ENCODE measurements around the gene SEMA4G.

Gene SEMA4G

DNA sequence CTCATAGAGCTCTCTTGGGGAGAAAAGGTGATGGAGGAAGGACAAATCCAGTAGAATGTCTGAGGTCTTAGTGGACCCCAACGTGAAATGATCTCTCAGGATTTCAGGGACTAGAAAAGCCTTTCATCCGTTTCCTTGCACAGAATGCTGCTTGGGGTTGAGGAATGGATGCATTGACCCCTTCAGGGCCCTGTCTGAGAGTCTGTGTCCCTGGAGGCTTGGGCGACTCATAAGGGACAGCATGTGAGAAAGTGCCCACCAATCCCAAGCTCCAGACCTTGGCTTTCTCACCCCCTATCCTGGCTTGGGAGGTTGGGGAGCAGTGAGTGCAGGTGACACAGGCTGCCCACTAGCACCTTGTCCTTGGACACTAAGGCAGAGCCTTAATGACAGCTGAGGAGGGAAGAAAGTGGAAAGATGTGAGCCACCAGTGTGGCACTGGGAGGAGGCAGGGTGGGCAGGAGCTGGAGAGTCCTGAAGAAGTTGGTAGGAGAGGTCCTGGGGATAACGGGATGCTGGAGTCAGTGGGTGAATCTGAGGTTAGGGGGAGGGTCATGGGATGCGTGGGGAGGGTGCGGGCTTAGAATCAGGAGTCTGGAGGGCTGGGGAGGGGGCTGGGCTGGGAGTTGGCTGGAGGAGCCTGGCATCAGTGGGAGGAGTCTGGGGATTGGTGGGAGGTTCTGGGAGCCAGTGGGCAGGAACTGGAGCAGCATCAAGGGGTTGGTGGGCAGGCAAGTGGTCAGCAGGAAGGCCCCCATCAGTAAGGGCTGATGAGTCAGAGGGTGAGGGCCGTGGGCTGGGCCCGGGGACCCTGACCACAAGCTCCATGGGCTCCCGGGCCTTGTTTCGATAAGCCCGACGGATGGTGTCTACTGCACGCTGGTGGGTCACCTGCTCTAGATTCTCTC is 38.9 kb downstream of the SEMA4G start:
- no peak for DNase-seq

DNA sequence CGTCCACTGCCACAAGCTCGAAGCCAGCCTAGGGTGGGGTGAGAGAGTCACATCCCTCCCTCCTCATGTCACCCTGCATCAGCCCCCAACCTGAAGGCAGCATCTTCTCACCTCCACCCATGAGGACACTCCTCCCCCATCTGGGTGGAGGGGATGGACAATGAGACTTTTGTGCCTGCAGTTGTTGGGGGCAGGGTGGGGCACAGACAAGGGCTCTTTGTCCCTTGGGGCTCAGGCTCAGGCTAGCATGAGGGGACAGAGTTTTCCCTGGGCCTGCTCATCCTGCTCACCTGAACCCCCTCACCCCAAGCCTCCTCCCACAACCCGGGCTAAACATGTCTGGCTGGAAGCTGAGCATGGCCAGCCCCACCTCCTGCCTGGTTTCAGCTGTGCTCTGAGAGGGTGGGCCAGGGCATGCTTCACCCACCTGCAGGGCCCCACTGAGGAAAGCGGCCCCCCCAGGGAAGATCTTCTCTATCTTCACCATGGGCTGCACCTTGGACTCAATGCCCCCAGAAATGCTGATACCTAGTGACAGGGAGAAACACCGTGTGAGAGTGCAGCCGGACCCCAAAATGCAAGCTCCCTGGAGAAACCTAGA is 39.6 kb downstream of the SEMA4G start:
- no peak for DNase-seq

DNA sequence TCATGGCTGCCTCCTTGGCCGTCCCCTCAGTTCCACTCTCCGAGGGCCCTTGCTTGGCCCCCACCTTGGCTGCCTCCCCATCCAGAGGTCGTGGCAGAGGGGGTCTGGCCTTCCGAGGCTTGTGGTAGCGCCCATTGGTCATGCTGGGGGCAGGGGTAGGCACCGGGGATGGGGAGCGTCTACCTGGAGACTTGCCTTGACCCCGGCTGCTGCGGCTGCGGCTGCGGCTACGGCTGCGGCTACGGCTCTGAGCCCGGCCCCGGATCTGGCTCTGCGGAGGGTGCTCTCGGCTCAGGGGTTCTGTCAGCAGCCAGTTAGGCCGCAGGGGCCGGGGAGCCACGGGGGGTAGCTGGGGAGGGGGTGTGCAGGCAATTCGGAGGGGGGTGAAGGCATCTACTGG is 41.0 kb downstream of the SEMA4G start:
- no peak for DNase-seq

DNA sequence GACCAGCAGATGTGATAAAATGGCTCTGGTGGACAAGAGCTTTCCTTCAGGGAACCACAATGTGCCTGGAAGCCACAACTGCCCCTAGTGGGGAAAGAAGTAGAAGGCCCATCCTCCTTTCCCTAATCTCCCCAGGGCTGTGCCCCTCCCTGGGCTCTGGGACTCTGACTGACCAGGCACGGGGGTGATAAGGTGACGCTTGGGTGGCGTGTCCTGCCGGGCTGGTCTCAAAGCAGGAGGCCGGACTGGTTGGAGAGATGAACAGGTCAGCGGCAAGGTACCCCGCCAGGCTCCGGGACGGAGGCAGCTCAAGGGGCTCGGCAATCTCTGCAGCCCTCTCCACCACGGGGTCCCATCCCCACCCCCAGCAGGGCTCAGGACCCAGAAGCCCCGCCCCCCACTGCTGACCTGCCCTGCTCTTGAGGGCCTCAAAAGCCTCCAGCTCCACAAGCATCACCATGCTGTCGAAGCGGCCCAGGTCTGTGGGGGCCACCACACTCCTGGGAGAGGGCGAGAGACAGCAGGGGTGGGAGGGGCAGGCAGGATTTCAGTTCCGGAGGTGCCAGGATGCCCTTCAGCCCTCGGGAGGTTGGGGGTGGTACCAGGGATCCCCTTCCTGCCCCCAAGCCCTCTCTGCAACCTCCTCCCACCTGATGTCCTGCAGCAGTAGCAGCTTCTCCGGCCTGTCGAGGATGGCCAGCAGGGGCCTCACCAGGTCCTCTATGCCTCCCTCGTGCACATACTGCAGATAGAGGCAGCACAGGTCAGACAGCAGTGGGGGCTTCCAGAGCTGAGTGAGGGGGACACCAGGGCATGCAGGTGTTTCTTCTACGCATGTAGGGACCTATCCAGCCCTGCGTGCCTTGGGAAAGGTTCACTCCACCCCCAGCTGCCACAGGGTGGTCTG is 42.5 kb downstream of the SEMA4G start:
- peak; percentile 62 for DNase-seq

DNA sequence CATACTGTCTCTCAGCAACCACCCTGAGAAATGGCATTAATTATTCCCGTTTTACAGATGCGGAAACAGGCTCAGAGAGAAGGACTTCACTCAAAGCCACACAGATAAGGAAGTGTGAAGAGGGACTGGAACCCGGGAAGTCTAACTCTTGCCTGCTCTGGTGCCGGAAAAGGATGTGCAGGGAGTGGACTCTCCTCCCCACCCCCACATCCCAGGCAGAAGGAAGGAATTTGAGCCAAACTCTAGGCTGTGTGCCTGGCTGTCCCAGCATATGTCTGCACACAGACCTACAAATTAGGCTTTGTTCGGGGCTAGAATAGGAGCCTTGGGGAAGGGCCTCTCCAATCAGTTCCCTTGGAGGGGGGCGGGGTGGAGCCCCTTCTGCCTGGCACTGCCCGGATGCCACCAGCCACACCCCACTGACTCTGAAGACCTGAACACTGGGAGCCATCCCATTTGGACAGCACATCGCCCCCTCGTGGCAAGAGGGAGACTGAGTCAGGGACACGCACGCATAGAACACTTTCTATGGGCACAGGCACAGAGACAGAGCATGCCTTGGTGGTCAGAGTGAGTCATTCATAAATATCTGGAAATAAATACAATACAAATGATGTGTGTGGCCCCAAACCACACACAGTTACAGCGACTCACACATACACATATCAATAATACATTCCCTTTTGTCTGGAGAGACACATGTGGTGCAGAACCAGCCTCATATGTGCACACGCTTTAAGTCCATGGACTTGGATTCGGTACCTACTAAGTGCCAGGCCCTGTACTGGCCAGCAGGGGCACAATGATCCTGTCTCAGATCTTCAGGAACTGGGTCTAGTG is 43.4 kb downstream of the SEMA4G start:
- DNase-seq: peak; percentile 97

DNA sequence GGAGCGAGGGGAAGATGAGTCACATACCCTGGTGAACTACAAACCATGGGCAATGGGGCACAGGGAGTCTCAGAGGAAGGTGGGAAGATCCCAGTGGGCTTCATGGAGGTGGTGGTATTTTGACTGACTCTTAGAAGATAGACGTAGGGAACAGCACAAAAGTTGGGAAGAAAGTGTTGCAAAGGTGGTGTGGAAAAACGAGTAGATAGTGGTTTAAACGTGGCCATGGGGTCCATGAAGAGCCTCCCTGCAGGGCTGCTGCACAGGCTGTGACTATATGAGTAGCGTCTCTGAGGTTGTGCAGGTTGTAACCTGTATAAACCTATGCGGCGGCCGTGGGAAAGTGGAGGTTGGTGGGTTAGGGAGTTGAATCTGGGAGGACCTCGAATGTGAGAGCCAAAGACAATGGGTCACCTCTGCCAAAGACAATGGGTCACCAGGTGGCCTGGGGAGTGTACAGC is 44.1 kb downstream of the SEMA4G start:
- no peak for DNase-seq

DNA sequence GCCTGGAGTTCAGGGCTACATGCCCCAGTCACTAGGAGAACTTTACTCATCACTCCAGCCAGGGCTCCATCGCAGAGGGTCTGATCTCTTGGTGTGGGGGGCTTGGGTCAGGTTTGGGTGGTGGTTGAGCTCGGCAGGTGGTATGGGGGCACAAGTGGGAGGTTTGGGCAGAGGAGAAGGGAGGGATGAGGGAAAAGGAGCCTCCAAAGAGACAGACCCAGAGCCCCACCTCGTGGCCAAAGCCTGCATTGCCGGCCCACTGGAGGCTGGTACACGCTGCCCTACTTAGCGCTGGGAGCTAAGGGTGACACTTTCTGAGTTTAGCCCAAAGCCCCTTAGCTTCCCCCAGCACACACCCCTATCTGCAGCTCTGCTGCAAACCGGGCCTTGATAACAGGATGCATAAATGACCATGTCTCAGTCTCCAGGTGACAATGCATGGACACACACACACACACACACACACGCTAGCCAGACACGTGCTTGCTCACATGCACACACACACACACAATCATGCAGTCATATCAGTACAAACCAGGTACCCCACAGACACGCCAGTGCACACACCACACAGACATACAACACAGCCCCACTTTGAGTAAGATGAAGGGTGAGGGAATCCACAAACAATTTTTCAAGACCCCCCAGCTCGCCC is 45.1 kb downstream of the SEMA4G start:
- peak; percentile 86 for DNase-seq

DNA sequence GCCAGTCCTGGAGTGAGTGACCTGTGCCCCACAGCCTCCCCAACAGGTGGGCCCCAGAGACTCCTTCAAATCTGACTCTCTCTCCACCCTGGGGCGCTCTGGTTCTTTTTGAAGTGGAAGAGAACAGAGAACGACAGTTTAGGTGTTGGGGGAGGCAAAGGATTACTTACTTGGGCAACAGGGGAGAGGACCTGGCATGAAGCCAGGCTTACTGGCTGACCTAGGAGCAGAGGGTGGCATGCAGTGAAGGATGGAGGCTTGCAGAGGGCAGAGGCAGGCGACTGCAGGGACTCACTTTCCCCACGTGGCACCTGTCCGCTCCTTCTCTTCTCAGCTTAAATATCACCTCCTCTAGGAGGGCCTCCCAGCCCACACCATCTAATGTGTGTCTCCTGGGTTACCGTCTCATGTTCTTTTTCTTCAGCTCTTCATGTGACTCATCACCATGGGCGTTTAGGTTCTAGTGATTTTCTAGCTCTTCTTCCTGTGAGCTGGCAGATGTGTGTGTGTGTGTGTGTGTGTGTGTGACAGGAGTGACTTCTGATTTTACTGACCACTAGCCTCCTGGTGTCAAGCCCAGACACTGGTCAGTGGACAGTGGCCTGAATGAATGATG is 45.8 kb downstream of the SEMA4G start:
- peak; percentile 47 for DNase-seq

DNA sequence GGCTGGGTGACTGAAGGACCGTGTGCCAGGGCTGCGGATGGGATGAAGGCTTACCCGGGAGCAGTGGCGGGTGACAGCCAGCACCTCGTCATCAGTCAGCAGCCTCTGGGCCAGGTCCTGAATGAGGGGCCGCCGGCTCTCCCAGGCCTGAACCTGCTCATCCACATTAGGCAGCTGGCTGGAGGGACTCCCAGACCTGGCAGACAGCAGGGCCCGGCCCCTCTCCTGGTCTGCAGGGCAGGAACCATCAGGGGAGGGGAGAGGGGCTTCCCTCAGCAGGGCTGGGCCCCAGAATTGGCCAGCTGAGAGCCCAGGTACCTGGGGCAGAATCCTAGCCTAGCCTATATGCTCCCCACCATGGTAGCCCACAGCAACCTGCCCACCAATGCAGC is 46.3 kb downstream of the SEMA4G start:
- DNase-seq: no peak

DNA sequence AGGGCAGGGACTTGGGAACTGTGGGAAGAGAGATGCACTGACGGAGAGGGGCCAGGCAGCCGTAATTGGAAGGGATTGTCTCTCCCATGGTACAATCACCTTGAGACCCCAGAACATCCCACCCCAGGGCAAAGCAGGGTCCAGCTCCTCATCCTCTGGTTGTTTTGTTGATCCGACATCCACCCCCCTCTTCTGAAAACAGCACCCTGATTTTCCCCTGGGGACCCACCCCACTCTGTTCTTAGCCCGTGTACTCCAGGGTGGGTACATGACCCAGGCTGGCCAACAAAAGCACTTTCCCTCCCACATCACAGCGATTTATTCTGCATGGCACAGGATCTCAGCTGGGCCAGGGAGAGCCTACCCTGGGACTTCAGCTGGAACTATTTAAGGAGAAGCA is 47.5 kb downstream of the SEMA4G start:
- DNase-seq: no peak

DNA sequence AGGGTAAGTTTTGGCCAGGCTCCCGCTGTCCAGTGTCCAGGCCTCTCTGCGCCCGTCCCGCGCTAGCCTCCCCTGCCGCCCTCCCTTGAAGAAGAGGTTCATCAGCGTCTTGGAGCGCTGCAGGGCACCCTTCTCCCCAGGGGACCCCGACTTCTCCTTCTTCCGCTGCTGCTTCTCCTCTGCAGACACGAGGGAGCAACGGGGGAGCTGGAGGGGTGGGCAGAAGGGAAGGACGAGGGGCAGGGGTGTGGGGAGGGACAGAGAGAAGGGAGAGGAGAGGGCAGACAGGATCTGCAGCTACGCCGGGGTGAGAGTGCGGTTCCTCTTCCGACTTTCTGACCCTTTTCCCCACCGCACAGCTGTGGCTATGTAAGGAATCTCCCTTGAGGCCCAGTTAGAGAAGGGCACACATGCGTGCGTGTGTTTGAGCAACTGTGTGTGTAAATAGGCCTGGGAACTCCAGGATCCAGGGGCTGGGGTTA is 48.9 kb downstream of the SEMA4G start:
- DNase-seq: no peak

DNA sequence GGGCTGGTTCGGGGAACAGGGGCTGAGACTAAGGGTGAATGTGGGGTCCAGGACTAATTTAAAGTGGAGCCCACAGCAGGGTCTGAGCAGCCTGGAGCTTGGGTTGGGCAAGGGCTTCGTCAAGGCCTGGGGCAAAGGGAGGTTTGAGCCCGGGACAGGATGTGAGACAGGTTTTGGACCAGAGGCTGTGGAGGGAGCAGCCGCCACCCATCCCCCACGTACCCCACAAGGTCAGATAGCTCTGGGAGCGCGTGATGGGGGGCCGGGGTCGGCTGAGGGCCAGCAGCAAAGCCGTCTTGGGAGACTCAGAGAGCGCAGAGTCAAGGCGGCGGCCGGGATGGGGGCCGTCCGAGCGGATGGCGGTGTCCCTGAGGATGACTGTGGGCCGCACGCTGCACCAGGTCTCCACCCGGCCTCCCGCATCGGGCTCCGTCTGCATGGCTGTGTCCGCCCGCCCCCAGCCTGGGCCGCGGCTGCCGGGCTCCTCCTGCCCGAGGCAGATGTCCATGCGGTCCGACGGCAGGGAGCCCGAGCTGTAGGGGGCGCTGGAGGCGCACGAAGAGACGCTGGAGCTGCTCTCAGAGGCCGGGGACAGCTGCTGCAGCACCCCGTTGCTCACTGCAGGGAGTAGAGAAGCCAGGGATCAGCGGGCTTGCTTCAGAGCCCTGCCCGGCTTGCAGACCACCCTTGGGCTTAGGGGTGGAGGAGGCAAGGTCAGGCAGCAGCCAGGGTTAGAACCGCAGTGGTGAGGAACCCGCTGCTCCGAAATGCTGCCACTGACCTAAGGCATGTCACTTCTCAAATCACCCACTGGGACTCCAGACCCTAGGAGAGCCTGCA is 49.5 kb downstream of the SEMA4G start:
- peak; percentile 88 for DNase-seq

Data from hematopoietic multipotent progenitor cell treated with erythropoietin and hydrocortisone succinate and interleukin-3 and kit ligand, for 6 days (in vitro differentiated cells).